ENCODE results near the gene SGCG.
A peak's percentile ranks its signal among the peaks of the same experiment; 100 is the strongest.
"Not testable (repeated sequence)": the region's sequence is repeated elsewhere in the genome, so short reads cannot be mapped to it uniquely, and the experiment has no call there.

SGCG gene

DNA sequence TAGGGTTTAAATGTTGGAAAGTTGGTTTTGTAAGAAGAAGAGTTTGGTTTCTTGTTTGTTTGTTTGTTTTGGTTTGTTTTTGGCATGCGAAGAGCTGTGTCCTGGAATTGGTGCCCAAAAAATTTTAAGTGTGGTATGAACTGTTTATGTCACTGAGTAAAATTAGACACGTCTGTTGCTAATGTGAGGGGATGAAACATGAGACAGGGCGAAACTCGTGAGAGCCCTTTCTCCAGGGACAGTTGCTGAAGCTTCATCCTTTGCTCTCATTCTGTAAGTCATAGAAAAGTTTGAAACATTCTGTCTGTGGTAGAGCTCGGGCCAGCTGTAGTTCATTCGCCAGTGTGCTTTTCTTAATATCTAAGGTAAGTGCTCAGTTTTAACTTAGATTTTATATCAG lies at the start of gene SGCG:
TSS of gene SGCG (plus strand) at position 269 of the 400 bp plus-strand sequence. CDS start 22,716 bp downstream, outside the sequence.
- DNase-seq (ENCODE audit: low read depth), result no peak

DNA sequence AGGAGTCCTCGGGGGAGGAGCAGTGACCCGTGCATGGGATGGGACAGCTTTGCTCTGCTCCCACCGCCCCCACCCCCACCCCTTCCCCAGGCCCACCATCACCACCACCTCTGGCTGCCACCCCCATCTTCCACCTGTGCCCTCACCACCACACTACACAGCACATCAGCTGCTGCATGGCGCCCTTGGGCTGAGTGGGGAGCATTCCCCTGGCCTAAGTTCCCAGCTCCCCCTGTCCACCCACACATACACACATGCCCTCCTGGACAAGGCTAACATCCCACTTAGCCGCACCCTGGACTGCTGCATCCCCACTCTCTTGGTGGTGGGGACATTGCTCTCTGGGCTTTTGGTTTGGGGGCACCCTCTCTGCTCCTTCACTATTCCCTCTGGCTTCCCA lies 46.2 kb upstream of the SGCG start:
- DNase-seq (ENCODE audit: low read depth), result no peak

- DNase-seq (ENCODE audit: low read depth), result peak; percentile 3
Observed at GRCh38 chr13:23140492-23140891, 40.3 kb upstream of the SGCG start.

- no peak for DNase-seq (ENCODE audit: low read depth)
Observed at GRCh38 chr13:23141964-23142363, 38.8 kb upstream of the SGCG start.

DNA sequence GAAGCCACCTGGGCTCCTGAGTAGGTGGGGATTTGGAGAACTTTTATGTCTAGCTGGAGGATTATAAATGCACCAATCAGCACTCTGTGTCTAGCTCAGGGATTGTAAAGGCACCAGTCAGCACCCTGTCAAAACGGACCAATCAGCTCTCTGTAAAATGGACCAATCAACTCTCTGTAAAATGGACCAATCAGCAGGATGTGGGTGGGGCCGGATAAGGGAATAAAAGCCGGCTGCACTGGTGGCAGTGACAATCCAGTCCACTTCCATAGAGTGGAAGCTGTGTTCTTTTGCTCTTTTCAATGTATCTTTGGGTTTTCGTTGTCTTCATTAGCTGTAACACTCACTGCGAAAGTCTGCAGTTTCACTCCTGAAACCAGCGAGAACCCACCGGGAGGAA lies 38.2 kb upstream of the SGCG start:
- not testable (repeated sequence) for DNase-seq (ENCODE audit: low read depth)

DNA sequence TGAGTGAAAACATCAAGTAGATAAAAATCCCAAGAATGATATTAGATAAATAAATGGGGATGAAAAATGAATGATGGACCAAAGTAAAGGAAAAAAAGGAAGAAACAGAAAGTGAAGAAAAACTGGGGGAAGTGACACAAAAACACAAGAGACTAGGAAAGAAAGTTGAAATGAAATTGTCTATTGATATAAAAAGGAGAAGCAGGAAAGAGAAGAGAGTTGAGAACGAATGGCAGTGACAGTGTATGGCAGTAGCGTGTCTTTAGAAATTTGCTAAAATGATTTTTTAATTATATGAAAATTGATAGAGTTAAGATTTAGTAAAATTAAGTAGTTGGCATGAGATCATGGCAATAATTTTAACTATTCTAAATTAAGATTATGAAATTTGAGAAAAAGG lies 36.3 kb upstream of the SGCG start:
- no peak for DNase-seq (ENCODE audit: low read depth)

- no peak for DNase-seq (ENCODE audit: low read depth)
Observed at GRCh38 chr13:23146006-23146405, 34.8 kb upstream of the SGCG start.

GRCh38 chr13:23146811-23147625 lies 33.8 kb upstream of the SGCG start:
- no peak for DNase-seq (ENCODE audit: low read depth)

- no peak for DNase-seq (ENCODE audit: low read depth)
Observed at GRCh38 chr13:23147827-23148226, 33.0 kb upstream of the SGCG start.

DNA sequence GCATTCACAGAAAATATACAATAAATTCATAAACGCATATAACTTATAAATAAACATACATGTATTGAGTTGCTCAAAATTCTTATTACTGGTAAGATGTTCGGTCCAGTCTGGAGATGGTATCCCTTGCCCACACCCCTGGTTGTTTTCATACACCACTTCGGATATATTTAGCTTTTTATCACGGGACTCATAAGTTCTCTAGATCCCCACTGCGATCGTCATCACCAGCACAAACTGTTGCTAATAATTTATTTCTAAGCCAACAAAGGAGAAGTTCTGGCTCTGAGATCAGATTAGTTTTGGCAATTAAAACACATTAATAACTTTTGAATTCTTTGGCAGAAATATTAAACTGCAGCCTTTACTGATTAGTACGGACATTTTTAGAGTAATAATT lies 23.0 kb upstream of the SGCG start:
- DNase-seq (ENCODE audit: low read depth), result no peak

DNA sequence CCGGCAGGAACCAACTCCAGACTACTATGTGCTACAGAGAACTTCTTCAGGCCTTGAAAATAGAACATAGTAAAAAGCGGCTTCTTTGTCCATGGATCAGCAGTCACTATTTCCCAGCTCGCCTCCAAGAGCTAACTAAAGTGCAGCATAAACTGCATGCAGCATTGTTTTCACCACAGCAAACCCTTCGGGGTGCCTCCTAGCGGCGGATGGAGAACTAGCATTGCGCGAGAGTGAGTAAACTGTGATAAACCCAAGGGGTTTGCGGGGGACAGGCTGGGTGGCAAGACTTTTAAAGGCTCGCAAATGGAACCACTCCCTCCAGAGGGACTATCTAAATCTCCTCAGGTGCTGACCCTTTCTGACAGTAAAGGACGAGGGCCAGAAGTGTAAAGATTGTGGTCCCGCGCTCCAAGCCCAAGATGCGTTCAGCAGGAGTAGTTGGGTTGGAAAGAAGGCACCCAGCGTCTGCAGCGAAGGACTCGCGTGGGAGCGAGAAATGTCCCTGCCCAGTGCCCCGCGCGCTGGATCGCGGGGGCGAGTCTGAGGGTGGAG lies 21.5 kb upstream of the SGCG start:
- no peak for DNase-seq (ENCODE audit: low read depth)

- DNase-seq (ENCODE audit: low read depth), result no peak
Observed at GRCh38 chr13:23159760-23160637, 20.8 kb upstream of the SGCG start.

DNA sequence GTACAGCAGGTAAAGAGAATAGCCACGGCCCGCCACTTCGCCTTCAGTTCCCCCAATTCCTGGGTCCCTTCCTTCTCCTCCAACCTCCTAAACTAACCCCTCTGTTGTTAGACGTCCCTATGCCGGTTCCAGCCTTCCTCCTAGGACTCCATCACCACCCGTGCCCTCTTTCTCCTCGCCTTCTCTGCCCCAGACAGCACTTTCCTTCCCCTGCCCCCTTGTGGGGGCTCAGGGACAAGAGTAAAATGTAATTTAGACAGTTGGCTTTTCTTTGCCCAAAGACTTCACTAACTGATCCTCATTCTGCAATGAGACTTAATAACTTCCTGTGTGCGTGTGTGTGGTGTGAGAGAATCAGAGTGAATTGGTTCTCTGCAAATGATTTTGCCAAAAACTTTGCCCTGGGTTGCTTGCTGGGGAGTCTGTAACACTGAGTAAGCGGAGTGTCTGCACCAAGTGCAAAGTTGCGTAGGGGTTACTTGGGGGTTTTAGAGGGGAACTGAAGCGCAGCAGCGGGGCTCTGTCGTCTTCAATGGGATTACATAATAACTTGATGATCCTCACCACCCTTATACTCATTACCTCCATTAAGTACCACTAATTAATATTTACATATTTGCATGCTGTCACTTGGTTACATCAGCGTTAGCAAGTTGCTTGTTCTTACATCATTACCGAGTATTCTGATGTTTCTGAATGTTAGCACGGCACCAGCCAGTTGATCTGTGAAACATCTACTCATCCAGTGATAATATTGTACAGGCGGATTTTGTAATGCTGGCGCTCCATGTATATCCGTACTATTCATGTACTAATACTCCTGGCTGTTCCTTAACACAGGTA lies 19.9 kb upstream of the SGCG start:
- no peak for DNase-seq (ENCODE audit: low read depth)

- no peak for DNase-seq (ENCODE audit: low read depth)
Observed at GRCh38 chr13:23161481-23161825, 19.3 kb upstream of the SGCG start.

- no peak for DNase-seq (ENCODE audit: low read depth)
Observed at GRCh38 chr13:23175920-23176319, 4.9 kb upstream of the SGCG start.

DNA sequence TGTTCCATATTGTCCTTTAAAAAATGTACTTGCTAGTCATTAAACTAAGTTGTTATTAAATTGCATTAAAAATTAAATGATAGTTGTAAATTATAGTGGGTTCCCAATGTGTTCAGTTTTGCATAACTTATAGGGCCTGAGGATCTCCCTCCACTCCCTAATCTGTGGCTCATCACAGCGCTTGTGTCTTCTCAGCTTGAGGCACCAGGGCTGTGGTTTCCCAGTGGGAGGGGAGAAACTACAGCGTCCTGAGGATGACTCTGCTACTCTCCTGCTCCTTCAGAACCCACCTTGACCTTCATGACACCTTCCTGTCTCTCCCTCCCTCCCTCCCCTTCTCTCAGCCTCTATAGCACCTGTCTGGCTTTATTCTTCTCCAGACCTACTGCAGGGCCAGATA lies 1.4 kb downstream of the SGCG start:
- DNase-seq (ENCODE audit: low read depth), result no peak

- DNase-seq (ENCODE audit: low read depth), result no peak
Observed at GRCh38 chr13:23183292-23183691, 2.5 kb downstream of the SGCG start.

DNA sequence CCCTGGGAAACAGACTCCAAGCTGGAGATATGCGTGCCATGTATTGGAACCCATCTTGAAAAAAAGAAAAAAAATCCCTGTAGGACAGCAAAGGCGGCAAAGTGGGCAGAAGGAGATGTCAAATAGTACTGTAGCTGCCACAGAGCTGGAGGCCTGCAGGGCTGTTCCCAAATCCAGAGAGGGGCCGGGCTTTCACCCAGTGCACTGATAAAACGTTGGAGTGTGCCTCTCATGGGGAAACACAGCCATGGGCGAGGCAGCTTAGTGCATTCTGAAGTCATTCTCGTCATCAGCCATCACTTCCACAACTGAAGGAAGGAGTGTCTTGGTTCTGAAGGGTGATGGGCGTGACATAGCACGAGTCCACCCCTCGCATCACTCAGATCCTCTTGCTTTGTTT lies 4.8 kb downstream of the SGCG start:
- no peak for DNase-seq (ENCODE audit: low read depth)

GRCh38 chr13:23201870-23202269 lies 21.1 kb downstream of the SGCG start:
- no peak for DNase-seq (ENCODE audit: low read depth)

GRCh38 chr13:23202383-23202782 lies 21.6 kb downstream of the SGCG start:
- DNase-seq (ENCODE audit: low read depth), result no peak

DNA sequence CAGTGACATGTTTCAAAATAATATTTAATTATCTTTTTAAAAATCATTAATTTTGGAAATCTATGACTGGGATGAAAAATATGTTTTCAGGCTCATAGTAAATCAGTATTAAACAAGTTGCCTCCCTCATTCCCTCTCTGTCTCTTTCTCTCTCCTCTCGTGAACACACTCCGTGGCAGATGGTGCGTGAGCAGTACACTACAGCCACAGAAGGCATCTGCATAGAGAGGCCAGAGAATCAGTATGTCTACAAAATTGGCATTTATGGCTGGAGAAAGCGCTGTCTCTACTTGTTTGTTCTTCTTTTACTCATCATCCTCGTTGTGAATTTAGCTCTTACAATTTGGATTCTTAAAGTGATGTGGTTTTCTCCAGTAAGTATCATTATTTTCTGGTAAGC lies 22.7 kb downstream of the SGCG start:
- no peak for DNase-seq (ENCODE audit: low read depth)

DNA sequence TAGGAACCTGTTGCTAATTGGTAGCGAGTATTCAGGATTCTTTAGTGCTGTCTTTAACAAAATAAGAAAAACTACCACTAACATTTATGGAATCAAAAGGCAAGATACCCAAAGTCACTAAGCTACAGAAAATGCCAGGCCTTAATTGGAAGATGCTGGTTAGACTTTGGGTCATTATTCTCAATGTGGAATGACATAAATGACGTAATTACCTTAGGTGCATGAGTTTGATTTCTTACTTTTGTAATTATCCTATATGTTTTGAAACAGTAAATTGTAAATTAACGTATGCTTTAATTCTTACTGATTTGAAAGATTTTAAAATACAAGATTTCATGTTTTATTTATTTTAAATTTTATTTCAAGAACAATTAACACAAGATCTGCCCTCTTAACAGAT lies 25.0 kb downstream of the SGCG start:
- DNase-seq (ENCODE audit: low read depth), result no peak

All from HS-5 (cell line).